Retina (tissue), 1 donor: ENCODE data around the gene AFF2.

ENCODE experiments used
- DNase-seq: peaks from one replicate; pipeline ENCODE4 v3.0.0-alpha.2; 2016

Gene AFF2

DNA sequence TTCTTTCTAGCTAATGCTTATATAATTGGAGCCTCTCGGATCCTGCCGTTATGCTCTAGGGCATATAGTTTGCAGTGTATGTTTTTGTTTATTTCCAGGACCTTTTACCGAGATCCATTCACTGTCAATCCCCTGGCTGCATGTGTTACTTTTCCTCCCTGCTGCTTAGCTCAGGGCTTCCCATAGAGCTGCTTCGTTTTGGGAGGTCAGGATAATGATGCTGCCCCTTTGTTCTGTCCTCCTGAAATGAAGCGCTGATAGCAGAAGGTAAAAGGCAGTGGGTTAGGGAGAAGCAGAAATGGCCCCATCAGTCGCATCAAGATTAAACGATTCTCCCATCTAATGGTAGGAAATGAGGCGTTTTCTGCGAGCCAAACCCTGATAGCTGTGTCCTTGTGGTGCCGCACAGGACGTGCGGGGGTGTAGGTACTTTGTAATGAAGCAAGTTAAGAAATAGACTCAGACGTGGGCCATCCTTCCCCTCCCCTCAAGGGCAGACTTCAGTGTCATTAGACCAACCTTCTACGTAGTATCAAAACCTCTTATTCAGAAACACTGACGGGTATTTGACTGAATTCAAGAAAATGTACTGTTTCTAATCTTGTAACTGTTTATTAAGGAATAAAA lies 37.3 kb downstream of the AFF2 start:
- no peak for DNase-seq

DNA sequence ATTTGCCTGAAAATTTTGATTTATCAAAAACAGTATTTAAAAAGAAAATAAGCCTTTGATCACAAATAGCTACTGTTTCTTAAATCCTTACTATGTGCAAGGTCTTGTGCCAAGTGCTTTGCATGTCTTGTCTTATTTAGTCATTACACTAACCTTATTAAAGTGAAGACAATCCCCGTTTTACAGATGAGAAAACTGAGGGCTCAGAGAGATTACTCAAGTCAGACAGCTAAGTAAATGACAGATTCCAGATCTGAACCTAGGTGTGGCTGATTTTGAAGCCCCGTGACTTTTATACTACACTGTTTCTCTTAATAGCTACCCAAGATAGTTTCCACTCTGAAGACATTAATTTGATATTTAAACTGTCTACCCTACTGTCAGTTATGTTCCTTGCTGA lies 38.2 kb downstream of the AFF2 start:
- no peak for DNase-seq

DNA sequence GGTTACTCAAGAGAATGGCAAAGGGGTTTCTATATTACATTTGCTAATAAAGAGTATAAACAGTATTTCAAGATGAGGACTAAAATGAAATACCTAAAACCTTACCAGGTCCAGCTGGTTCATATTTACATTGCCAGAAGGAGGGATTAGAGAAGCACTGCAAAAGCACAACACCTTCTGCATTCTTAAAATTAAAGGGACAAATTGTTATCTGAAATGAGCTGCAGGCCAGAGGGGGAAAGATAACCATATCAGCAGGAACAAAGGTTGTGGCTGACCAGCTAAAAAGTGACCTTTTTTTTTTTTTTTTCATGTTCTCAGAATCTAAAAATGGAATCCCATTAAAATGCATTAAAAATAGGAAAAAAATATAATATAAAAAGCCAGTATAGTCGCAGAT lies 39.7 kb downstream of the AFF2 start:
- no peak for DNase-seq

DNA sequence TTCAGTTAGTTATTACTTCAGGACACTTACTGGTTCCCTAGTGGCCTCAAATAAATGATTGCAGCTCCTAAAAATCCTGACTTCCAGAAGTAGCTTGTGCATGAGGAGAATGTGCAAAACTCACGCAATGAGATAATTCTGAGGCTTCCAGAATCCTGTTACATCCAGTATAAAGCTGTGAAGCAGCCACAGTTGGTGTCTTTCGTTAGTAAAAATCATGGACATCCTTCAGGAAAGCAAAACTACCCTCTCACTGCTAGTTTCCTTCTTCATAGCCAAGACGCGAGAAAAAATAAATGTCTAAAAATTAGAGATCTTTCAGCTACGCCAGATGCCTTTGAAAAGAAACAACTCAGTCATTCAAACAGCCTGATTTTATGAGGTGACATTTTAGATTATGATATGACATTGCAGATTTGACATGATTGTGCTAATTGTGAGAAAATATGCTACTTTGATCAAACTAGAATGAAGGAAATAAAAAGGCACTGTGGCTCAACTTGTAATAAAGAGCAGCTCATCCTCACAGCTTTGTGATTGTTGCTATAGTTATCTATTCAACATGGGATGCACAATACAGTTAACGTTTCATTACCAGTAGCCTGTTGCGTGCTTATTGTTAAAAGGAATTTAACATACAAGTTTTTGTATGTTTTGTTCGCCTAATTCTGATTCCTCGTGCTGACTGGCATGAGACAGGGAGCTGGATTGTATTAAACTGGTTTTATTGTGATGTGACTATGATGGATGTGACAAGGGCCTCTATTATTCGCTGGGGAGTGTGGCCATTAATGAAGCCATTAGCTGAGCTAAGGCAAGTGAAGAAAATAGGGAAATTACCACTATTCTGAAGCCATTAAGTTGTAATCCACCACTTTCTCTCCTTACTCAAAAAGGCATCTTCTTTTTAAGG lies 40.5 kb downstream of the AFF2 start:
- peak; percentile 48 for DNase-seq

DNA sequence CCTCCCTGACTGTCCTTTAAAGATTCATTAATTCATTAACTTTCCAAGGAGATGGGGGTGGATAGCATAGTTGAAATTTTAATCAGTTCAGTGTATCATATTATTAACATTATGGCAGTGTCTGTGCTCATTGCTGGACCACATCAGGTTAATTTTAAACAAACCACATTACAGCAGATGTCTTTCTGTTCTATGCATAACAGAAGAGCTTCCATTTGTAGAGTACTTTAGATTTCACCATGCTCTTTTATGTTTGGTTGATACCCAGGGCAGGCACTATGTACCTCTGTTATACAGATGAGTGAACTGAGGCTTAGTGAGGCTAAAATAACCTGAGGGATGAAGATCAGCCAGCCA lies 41.1 kb downstream of the AFF2 start:
- DNase-seq: no peak

DNA sequence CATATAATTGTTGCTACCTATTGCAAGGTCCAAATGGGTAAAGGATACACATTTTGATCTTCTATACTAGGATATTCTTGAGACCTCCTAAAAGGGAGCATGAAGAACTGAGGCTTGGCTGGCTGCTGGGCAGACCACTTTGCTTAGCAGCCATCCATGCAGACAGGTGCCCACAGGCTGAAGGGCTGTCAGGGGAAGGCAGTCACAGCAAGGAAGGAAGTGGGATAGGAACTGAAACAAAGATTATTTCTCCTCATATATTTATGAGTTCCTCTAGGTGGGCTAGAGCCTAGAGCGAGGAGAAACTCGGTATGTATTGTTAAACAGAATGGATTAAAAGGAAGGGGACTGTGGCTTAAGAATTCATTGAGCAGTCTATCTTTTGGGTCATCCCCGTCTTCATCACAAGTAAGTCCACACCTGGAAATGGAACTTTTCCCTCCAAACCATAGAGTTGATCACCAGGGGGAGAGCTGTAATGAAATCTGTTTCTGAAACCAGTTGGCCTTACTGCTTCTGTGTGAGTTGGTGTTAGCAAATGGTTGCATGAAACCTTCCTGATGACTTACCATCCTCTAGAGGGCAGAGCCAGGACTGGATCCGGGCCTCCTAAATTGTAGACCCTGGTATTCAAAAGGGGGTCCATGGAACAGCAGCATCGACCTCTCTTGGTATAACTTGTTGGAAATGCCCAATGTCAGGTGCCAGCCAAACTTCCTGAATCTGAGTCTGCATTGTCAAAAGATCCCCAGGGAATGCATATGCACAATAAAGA lies 42.3 kb downstream of the AFF2 start:
- no peak for DNase-seq

DNA sequence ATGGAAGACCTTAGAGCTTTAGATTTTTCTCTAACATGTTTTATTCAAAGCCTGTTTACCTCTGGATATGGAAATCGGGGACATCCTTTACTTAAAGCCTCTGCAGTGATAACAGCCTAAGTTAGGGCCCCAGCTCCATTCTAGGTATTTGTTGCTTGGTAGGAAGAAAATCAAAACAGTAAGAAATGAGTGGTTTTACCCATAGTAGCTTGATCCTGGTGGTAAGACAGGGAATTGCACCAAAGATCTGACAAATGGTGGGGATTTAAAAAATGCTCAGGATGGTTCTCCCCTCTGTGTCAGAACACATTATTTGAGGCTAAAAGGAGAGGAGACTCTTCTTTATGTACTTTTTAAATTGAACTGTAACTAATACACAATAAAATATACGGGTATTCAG lies 52.4 kb downstream of the AFF2 start:
- no peak for DNase-seq

DNA sequence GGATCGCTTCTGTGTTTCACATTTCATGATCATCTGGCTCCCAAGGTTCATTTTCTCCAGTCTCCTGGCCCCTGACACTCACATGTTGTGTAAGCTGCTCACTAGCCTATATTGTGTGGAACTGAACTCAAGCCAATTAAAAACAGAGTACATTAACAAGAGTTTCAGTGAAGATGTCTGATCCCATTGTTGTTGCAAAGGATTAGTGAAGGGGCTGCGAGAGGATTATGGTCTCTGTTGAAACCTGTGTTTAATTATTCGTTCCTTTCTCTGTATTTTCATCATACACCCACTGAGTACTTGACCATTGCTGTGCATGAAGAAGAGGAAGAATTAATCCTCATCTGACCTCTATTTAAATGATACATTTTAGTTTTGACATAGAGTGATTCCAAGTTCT lies 54.7 kb downstream of the AFF2 start:
- no peak for DNase-seq

DNA sequence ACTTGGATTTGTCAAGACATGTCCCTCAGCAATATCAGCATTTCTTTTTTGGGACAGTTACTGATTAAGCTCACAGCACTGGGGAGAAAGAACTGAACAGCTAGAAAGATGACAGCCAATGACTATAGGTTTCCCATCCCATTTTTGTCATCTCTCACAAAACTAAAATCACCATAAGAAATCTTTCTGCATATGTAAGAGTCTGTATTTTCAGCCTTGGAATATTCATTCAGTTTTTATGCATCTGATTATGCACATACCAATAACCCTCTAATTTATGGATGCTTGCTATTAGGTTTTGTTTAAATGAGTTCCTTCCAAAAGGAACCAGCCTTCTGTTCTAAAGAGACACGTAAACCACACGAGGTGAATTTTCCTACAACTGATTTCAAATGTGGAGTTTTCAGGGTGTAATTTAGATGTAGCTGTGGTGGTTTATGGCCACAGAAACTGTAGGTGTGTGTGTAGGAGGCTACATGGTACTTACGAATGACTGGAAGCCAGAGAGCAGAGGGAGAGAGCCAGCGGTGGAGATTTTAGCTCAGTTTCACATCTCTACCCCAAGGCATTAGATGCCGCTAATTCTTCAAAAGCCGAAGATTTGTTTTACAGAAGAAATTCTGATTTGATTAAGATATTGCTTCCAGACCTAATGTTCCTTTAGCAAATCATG lies 55.3 kb downstream of the AFF2 start:
- DNase-seq: no peak

DNA sequence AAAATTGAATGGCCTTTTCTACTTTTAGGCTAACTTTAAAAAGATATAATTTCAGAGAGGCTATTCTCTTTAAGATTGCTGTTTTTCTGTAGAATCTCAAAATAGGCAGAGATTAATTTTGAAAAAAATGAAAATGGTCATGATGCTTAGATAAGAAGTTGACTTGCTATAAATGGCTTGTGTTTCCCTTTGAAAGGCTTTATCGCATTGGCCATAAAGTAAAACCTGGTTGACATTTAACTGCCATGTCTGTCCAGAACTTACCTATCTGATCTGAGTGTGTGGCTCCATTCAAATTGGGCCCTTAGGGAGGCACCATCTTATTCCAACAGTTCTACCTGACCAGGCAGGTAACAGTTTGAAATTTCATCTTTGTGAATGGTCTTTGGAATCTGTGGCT lies 56.1 kb downstream of the AFF2 start:
- no peak for DNase-seq

DNA sequence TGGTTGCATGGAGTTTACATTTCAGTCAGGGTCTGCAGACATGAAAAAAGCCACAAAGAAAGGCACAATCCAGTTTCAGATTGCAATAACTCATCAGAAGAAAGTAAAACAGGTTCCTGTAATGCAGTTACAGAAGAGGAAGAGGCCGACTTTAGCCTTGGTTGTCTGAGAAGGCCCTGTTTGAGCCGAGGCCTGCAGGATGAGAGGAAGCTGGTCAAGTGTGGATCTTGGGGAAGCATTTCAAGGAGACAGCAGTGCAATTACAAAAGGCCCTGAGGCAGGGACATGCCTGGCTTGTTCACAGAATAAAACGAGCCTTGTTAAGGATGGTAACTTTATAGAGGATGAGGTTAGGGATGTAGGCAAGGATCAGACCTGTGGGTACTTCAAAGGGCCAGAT lies 62.4 kb downstream of the AFF2 start:
- no peak for DNase-seq

DNA sequence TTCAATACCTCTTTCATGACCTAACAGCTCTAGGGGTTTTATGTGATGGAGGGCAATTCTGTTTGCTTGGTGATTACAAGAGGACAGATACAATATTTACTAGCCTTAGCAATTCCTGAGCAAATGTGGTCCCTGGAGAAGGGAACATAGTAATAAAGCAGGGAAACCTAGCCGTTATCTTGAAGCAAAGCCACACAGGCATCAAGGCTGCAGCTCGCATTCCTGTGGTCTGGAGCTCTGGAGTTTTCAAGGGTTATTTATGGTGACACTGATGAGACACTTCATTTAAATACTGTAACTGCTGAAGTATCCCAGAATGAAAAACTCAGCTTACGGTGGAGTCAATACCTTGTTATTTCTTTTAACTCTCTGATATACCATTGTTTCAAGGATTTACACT lies 66.8 kb downstream of the AFF2 start:
- no peak for DNase-seq

DNA sequence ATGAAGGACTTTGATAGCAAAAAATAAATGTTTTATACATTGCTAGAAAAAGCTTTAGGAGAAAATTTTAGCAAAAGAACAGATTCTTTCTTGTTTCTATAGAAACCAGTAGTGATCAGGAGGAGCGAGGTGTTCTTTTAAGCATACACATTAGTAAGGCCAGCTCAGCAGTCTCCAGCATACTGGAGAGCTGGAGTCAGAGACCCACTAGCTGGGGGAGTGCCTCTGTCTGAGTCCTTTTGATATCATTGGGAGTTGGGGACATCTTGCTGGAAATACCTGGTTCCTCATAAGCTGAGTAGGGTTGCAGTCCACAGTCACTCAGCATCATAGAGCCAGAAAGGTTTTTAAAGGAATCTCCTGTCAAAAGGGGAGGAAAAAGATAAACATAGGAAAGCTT lies 67.4 kb downstream of the AFF2 start:
- DNase-seq: no peak

DNA sequence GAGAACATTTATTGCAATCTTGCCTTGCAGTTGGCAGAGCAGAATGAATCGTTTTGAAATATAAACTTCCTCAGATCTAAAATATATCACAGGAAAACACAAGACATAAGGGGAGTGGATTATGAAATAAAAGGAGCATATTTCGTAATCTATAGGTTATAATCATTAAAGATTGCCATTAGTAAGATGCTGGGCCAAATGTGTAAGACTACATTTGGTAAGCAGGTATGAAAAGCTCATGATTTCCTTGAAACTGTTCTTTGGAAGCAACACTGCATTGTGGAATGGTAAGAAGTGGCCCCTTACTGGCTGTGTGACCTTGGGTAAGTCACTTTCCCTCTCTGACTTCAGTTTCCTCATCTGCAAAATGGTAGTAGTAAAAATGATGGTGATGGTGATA lies 68.3 kb downstream of the AFF2 start:
- DNase-seq: no peak

DNA sequence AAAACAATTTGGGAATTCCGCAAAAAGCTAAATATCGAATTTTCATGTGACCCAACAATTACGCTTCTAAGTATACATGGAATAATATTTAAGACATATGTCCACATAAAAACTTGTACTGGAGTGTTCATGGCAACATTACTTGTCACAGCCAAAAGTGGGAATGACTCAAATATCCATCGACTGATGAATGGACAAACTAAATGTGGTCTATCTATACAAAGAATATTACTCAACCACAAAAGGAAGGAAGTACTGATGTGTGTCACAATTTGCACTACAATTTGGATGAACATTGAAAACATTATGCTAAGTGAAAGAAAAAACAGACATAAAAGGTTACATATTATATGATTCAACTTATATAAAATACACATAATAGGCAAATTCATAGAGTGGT lies 71.9 kb downstream of the AFF2 start:
- DNase-seq: no peak

DNA sequence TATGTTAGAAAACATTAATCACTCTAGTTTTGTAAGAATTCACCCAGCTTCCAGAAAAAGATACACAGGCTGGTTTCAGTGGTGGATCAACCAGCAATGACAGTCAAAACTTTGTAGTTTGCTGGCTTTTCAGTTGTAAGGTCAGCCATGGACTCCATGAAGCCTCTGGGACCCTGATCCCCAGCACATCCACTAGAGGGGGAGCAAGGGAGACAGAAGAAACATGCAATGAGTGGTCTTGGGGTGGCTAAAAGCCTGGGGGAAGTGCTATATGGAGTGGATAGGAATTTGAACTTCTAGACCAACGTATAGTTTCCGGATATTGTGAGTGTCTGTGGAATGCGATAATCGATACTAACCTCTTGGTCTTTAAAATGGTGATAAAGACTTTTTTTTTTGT lies 72.7 kb downstream of the AFF2 start:
- DNase-seq: no peak

DNA sequence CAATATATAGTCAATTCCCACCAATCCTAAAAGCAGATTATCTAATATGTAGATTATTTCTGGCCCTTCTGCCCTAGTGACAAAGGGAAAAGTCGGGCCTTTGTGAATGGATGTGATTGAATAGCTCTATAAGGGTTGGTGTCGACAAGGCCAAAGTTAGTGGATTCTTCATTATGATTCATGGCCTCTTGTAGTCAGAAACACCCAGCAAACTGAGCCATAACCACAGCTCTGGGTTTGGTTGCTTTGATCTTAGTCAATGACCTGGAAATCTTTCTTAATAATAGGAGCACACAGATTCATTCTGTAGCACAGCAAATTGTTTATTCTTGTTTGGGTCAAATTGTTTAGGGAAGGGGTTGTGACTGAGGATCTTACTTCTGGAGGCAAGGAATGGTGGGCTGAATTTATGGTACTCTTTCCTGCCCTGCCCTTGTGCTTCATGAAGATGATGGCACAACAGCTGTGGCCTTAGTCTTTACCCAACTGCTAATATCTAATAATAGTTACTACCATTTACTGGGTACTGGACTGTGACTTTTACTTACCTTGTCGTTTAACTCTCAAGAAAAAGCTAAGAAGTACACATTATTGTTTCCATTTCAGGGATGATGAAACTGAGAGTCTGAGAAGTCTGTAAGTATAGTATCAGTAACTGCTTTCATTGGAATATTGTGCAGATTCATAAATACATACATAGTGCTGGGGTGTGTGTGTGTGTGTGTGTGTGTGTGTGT lies 74.0 kb downstream of the AFF2 start:
- no peak for DNase-seq

DNA sequence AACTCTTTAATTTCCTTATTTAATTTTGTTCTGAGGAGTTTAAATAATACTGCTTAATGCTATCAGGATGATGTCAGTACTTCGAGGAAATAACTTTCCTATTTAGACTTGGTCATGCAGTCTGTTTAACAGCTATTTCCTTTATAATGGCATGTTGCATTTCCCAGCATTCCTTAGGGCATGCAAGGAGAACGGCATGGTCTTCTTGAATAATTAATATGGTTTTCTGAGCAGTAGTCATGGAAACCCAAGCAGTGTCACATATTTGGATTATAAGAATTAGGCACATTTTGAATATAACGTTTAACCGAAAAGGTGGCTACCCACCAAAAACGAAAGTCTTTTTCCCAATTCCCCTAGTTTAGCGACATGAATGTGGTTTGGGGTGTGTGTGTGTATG lies 76.0 kb downstream of the AFF2 start:
- DNase-seq: no peak

DNA sequence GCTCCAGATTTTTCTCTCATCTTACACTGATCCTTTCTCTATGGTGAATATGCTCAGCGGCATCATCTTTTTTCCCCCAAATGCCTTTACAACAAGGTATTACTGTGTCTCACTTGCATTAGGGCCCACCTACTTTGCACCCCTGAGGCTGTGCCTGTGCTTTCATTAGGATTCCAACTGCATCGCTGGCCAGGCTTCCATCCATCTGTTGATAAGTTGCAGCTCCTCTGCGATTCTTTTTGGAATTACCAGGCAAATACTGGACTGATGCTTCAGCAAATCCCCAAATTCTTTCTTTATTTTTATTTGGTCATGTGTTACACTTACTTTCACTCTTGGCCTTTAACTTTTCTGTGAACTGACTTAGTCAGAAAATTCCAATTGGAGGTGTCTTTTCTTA lies 77.3 kb downstream of the AFF2 start:
- DNase-seq: no peak

DNA sequence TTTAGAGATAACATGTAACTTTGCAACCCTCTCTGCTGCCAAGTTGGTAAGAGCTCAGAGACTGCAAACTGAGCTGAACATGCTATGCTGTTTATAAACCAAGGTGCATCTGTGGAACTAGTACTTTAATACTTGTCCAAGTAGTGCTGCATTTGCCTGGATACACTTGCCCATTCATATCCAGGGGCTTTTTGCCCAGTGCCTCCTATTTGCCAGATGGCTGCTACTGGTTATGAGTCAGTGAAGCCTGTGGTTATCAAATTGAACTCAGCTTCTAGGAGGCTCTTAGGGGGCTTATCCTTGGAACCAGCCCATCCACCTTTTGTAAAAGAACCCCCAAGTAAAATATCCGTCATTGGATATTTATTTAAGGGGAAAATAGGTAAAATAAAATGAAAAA lies 79.6 kb downstream of the AFF2 start:
- no peak for DNase-seq

DNA sequence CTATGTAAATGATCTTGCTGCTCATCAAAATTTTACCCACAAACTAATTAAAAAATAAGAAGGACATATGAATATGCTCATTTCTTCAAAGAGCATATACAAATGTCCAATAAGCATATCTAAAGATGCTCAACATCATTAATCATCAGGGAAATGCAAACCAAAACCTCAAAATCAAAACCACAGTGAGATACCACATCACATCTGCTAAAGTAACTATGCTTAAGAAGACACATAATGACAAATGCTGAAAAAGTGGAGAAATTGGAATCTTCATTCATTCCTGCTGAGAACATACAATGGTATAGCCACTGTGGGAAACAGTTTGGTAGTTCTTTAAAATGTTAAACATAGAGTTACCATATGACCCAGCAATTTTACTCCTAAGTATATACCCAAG lies 81.9 kb downstream of the AFF2 start:
- DNase-seq: no peak

DNA sequence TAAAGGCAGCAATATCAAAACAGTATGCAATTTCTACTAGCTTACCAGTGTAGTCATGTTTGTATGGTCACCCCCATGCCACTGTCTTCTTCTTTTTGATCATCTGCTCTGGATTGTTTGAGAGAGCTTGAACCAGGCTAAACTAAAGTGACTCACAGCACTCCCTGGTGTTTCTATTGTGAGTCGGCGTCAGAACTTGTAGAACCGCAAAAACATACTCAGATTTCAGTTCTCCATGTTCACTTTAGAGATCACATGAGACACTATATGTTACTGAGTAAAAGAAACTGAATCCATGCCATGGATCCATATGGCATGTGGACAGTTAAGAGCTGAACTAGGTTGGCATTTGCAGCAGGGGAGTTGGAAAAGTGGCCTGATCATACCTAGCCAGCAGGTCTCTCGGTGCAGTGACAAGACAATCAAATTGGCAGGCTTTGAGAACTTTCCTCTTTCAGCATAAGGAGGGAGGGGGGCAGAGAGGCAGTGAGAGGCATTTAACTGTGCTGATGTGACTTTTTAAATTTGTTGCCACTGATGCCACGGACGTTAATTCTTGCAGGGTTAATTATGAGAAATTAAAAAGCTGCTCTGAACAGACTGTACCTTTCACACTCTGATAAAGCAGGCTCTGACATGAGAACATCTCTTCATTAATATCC lies 88.4 kb downstream of the AFF2 start:
- no peak for DNase-seq
